Esophagus squamous epithelium (tissue), 5 donors: ENCODE data around the gene PLSCR3. TPM values are rescaled to one million over a fixed set of nuclear protein-coding genes. Genes with fewer than 3 reads are reported as not detected.

Experiments
- DNase-seq: peaks from one replicate; lab custom pipeline; 2025; lab: John Stamatoyannopoulos, UW
- H3K27ac ChIP-seq, 4 donors: fragments of 200-600 bp; sonication (generic); one replicate each; pipeline ENCODE4 v1.5.1; 2016 to 2019; ENCODE audit warnings: mild to moderate bottlenecking in 1 of 4
- H3K27me3 ChIP-seq, 4 donors: fragments of 200-600 bp; sonication (generic); 1 replicate in 3 of 4; 2 replicates in 1 of 4; pipeline versions ENCODE4 v1.5.1 to v1.6.0; 2017 to 2021; ENCODE audit warnings: antibody characterized with exemption in 1 of 4
- H3K36me3 ChIP-seq, 3 donors: fragments of 200-600 bp; sonication (generic); one replicate each; pipeline ENCODE4 v1.5.1; 2016 to 2019
- H3K4me1 ChIP-seq, 3 donors: fragments of 200-600 bp; sonication (generic); one replicate each; pipeline ENCODE4 v1.5.1; 2017 to 2019
- H3K4me3 ChIP-seq, 4 donors: fragments of 200-600 bp; sonication (generic); 1 replicate in 3 of 4; 2 replicates in 1 of 4; pipeline ENCODE4 v1.5.1; 2016 to 2019; ENCODE audit warnings: mild to moderate bottlenecking in 2 of 4, moderate library complexity in 1 of 4
- H3K9me3 ChIP-seq, 3 donors: fragments of 200-600 bp; sonication (generic); one replicate each; pipeline ENCODE4 v1.5.1; 2016 to 2019
- POLR2A ChIP-seq, 4 donors: fragments of 450-650 bp; IDR thresholded peaks; one replicate each; pipeline ENCODE4 v1.6.1; 2017; ENCODE audit warnings: antibody characterized with exemption in 4 of 4, mild to moderate bottlenecking in 4 of 4, moderate library complexity in 3 of 4
- WGBS, 2 donors: methylation state at CpG; one replicate each; pipeline ENCODE4 v1.1.5; 2018; 5-methylcytosine and 5-hydroxymethylcytosine counted together
- intact Hi-C: fragments of 100-400 bp; cut with DNase I; formaldehyde crosslinking; loops from one replicate; pipeline ENCODE4 v1.15.0; 2022
- total RNA-seq, 4 donors: library from RNA; depleted of rRNA; stranded (reverse); fragments of >200 nt; gene quantifications; one replicate each; pipeline ENCODE4 v1.1.0, GENCODE V29; 2016
- TF ChIP-seq, protein P1 (sequence below), 6 experiments: fragments of 450-650 bp in 4 of 6; fragments of 200-600 bp in 2 of 6; sonication (generic) in 2 of 6; IDR thresholded peaks; one replicate each; pipeline ENCODE4 v1.5.1; 2016 to 2019; ENCODE audit warnings: antibody characterized with exemption in 6 of 6, mild to moderate bottlenecking in 4 of 6, moderate library complexity in 4 of 6
- donor health status: DM: yes; HTN: yes; CAD: no.

The PLSCR3 gene
- total RNA-seq, 4 donors from 2014 or later, result 18.6 to 33.5 (median 24.7) TPM

DNA sequence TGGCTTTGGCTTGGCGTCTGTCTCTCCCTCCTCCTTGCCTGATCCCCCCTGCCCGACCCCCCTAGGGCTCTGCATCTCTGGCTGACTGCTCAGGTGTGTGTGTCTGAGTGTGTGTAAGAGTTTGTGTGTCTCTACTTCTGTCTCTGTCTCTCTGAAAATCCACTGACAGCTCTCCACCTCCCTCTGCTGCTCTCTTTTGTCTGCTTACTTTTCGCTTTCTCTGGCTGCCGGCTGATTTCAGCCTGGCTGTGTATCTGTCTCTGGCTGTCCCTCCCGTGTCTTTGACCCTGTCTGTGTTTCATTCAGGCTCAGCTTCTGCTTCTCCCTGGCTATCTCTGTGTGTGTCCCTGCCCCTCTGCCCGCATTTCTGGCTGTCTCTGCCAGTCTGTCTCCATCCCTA, 22.0 kb upstream of the PLSCR3 start:
- Histone ChIP-seq H3K4me3 (no peak overlapping the region), H3K9me3 (no peaks in the 10 kb centered on the region), H3K27me3 (no peaks in the 10 kb centered on the region), H3K27ac (no peak overlapping the region), H3K36me3 (peaks cover 0 to 22% (median 0%) of the 10 kb centered on the region in 3 donors), H3K4me1 (no peaks in the 10 kb centered on the region)
- 70 to 82% methylated on average over 5 to 6 of the region's 6 CpGs for WGBS, 2 donors
- no peak for TF ChIP-seq POLR2A (IDR thresholded peaks at IDR 0.05)
- TF ChIP-seq, protein P1, sequence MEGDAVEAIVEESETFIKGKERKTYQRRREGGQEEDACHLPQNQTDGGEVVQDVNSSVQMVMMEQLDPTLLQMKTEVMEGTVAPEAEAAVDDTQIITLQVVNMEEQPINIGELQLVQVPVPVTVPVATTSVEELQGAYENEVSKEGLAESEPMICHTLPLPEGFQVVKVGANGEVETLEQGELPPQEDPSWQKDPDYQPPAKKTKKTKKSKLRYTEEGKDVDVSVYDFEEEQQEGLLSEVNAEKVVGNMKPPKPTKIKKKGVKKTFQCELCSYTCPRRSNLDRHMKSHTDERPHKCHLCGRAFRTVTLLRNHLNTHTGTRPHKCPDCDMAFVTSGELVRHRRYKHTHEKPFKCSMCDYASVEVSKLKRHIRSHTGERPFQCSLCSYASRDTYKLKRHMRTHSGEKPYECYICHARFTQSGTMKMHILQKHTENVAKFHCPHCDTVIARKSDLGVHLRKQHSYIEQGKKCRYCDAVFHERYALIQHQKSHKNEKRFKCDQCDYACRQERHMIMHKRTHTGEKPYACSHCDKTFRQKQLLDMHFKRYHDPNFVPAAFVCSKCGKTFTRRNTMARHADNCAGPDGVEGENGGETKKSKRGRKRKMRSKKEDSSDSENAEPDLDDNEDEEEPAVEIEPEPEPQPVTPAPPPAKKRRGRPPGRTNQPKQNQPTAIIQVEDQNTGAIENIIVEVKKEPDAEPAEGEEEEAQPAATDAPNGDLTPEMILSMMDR (IDR thresholded peaks at IDR 0.05), result no peak
- no peak for DNase-seq
- intact Hi-C loops, result no loop called here

DNA sequence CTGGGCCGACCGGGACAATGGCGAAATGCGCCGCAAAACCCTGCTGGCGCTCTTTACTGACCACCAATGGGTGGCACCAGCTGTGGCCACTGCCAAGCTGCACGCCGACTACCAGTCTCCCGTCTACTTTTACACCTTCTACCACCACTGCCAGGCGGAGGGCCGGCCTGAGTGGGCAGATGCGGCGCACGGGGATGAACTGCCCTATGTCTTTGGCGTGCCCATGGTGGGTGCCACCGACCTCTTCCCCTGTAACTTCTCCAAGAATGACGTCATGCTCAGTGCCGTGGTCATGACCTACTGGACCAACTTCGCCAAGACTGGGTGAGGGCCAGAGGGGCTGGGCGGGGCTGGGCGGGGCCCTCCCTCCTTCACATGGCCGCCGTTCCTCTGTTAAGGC, 21.5 kb upstream of the PLSCR3 start:
- H3K27ac ChIP-seq, result no peak overlapping the region
- H3K4me3 ChIP-seq, result no peak overlapping the region
- WGBS, 2 donors, result 74 to 88% methylated on average over 5 to 6 of the region's 23 CpGs
- no peaks in the 10 kb centered on the region for H3K9me3 ChIP-seq
- intact Hi-C loops, result no loop called here
- no peak for DNase-seq
- peaks cover 0 to 22% (median 0%) of the 10 kb centered on the region in 3 donors for H3K36me3 ChIP-seq
- H3K27me3 ChIP-seq, result no peaks in the 10 kb centered on the region
- TF ChIP-seq POLR2A (IDR thresholded peaks at IDR 0.05), result no peak
- TF ChIP-seq, protein P1 (IDR thresholded peaks at IDR 0.05), result no peak
- no peaks in the 10 kb centered on the region for H3K4me1 ChIP-seq

GRCh38 chr17:7414837-7415236, 20.5 kb upstream of the PLSCR3 start:
- Histone ChIP-seq H3K27ac (no peak overlapping the region), H3K27me3 (no peaks in the 10 kb centered on the region), H3K9me3 (no peaks in the 10 kb centered on the region), H3K36me3 (peaks cover 0 to 28% (median 0%) of the 10 kb centered on the region in 3 donors), H3K4me3 (no peak overlapping the region), H3K4me1 (no peaks in the 10 kb centered on the region)
- TF ChIP-seq, protein P1 (IDR thresholded peaks at IDR 0.05), result no peak
- no peak for TF ChIP-seq POLR2A (IDR thresholded peaks at IDR 0.05)
- WGBS, 2 donors, result 93% methylated on average over 6 of the region's 14 CpGs; no CpG with 5 or more reads in 1 of the 2 donors
- intact Hi-C loops, result no loop called here
- no peak for DNase-seq

DNA sequence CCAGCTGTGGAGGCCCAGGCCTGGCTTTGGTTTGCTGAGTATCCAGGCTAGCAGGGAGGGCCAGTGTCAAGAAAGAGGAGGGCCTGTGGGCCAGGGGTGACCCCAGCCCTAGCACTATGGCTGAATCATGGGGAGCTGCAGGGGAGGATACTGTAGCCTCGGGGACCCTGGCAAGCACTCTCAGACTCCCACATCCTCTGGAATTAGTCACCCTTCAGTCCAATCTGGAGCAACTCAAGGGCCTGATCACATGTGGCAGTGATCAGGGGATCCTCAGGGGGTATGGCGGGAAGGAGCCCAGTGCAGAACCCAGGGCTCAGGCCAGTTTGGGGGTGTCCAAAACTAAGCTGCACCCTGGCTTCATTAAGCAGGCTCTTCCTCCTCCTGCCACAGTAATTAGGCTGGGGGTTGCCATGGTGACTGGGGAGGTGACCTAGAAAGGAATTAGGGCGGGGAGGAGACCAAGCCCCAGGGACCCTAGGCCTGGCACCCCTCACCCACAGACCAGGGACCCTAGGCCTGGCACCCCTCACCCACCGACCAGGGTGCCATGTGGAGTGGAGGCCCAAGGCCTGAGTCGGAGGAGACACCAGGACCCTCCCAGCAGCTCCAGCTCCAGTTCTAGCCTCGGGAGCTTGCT, 19.1 kb upstream of the PLSCR3 start:
- H3K9me3 ChIP-seq, result no peaks in the 10 kb centered on the region
- H3K27ac ChIP-seq, result no peak overlapping the region
- peaks cover 0 to 42% (median 0%) of the 10 kb centered on the region in 3 donors for H3K36me3 ChIP-seq
- no peak for TF ChIP-seq POLR2A (IDR thresholded peaks at IDR 0.05)
- TF ChIP-seq, protein P1 (IDR thresholded peaks at IDR 0.05), result no peak
- no peak for DNase-seq
- no peaks in the 10 kb centered on the region for H3K27me3 ChIP-seq
- intact Hi-C loops, result no loop called here
- no peaks in the 10 kb centered on the region for H3K4me1 ChIP-seq
- 67% methylated on average over 2 of the region's 6 CpGs; no CpG with 5 or more reads in 1 of the 2 donors for WGBS, 2 donors
- H3K4me3 ChIP-seq, result no peak overlapping the region

DNA sequence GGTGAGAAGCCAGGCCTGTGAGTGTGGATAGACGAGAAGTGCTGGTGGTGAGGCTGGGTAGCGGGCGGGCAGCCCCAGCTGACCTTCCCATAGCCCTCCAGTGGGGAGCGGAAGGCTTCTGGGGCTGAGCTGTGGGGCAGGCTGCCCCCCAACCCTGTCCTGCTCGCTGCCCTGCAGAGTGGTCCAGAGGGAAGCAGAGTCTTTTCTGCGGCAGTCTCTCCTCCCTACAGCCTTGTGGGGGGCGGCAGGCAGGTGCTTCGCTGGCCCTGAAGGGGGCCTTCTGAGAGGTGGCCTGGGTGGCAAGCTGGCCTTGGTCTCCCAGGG, 17.1 kb upstream of the PLSCR3 start:
- TF ChIP-seq, protein P1 (IDR thresholded peaks at IDR 0.05), result no peak
- TF ChIP-seq POLR2A (IDR thresholded peaks at IDR 0.05), result no peak
- H3K27me3 ChIP-seq, result no peaks in the 10 kb centered on the region
- H3K4me1 ChIP-seq, result peaks cover 0 to 2% (median 0%) of the 10 kb centered on the region in 3 donors
- H3K27ac ChIP-seq, result no peak overlapping the region
- no peak for DNase-seq
- no peak overlapping the region for H3K4me3 ChIP-seq
- intact Hi-C loops, result no loop called here
- peaks cover 0 to 32% (median 0%) of the 10 kb centered on the region in 3 donors for H3K36me3 ChIP-seq
- H3K9me3 ChIP-seq, result no peaks in the 10 kb centered on the region
- 96 to 99% methylated on average over 4 to 7 of the region's 8 CpGs for WGBS, 2 donors
